K562 (cell line): ENCODE data around the gene RETREG1. TPM values are rescaled to one million over a fixed set of nuclear protein-coding genes. Genes with fewer than 3 reads are reported as not detected.

Experiments
- ATAC-seq: fragments of 200-7000 bp; cut with Tn5 transposase; 3 replicates; pipeline ENCODE4 v1.9.1; 2020; ENCODE audit warnings: moderate library complexity
- BruUV-seq: library from RNA; stranded (reverse); fragments of 400-500 nt; replicated peaks from 2 replicates; lab custom pipeline; 2021; lab: Mats Ljungman, UMichigan
- CTCF ChIA-PET: fragments of 300-600 bp; formaldehyde crosslinking; extraction: SDS; loops from one replicate; lab custom pipeline; 2021; ENCODE audit warnings: low intra/inter-chr PET ratio; lab: Yijun Ruan, JAX
- POLR2A ChIA-PET: fragments of 300-600, 350-650 bp; sonication (Branson Sonifier 250); formaldehyde crosslinking; extraction: SDS; loops from one replicate; lab custom pipeline; 2021; ENCODE audit warnings: antibody characterized with exemption, inconsistent platforms; lab: Yijun Ruan, JAX
- DNase-seq, 4 experiments: peaks; one replicate each; pipeline versions ENCODE4 v3.0.0 to v3.0.0-alpha.2; 2011 to 2018; ENCODE audit warnings: low spot score in 3 of 4, mixed read lengths in 3 of 4; ENCODE audit errors: extremely low read depth in 1 of 4
- FAIRE-seq: peaks from 2 replicates; lab custom pipeline; 2011; peaks lifted over from hg19 to GRCh38; lab: Jason Lieb, UNC
- H2AFZ ChIP-seq: 2 replicates; pipeline ENCODE4 v1.6.0; 2011; ENCODE audit warnings: low read depth, low read length, control low read depth, inconsistent platforms
- H3K27ac ChIP-seq: fragments of 200-600 bp; 3 replicates; pipeline ENCODE4 v1.8.0; 2011; ENCODE audit warnings: low read depth, mild to moderate bottlenecking, control low read depth, inconsistent platforms, low read length, moderate library complexity, mixed read lengths; ENCODE audit errors: extremely low read depth
- H3K27me3 ChIP-seq, 2 experiments: fragments of 300-600 bp in 1 of 2; 2 replicates in 1 of 2; 3 replicates in 1 of 2; pipeline versions ENCODE4 v1.6.0 to v1.8.0; 2011; ENCODE audit warnings: inconsistent platforms in 2 of 2, low read length in 2 of 2, mild to moderate bottlenecking in 1 of 2, mixed read lengths in 1 of 2, moderate library complexity in 1 of 2; ENCODE audit not compliant: control insufficient read depth in 2 of 2, insufficient read depth in 2 of 2
- H3K36me3 ChIP-seq: fragments of 300-600 bp; 3 replicates; pipeline ENCODE4 v1.8.0; 2011; ENCODE audit warnings: mild to moderate bottlenecking, low read length, inconsistent platforms; ENCODE audit not compliant: control insufficient read depth, insufficient read depth
- H3K4me1 ChIP-seq, 2 experiments: fragments of 200-600 bp in 1 of 2; replicated peaks in 1 of 2; 2 replicates in 1 of 2; 3 replicates in 1 of 2; pipeline versions ENCODE4 v1.5.1 to v1.8.0; 2011; ENCODE audit warnings: inconsistent platforms in 2 of 2, low read length in 2 of 2, mild to moderate bottlenecking in 1 of 2, mixed read lengths in 1 of 2, moderate library complexity in 1 of 2; ENCODE audit not compliant: control insufficient read depth in 2 of 2, insufficient read depth in 2 of 2
- H3K4me2 ChIP-seq: 2 replicates; pipeline ENCODE4 v1.6.1; 2011; ENCODE audit warnings: low read length, control low read depth, inconsistent platforms, mixed read lengths; ENCODE audit not compliant: insufficient read depth
- H3K4me3 ChIP-seq: fragments of 200-600 bp; sonication (generic), shearing (Covaris generic); 2 replicates; pipeline ENCODE4 v1.5.1; 2016; ENCODE audit warnings: control low read depth, inconsistent platforms
- H3K79me2 ChIP-seq: fragments of 200-600 bp; 3 replicates; pipeline ENCODE4 v1.8.0; 2011; ENCODE audit warnings: low read length, inconsistent platforms; ENCODE audit not compliant: control insufficient read depth, insufficient read depth
- H3K9ac ChIP-seq, 2 experiments: 2 replicates each; pipeline versions ENCODE4 v1.6.0 to v1.6.1; 2011; ENCODE audit warnings: low read depth in 2 of 2, low read length in 2 of 2, control low read depth in 1 of 2, inconsistent platforms in 1 of 2, mild to moderate bottlenecking in 1 of 2, mixed read lengths in 1 of 2; ENCODE audit not compliant: insufficient read depth in 1 of 2
- H3K9me1 ChIP-seq: one replicate; pipeline ENCODE4 v1.6.0; 2011; ENCODE audit warnings: inconsistent platforms, mild to moderate bottlenecking, low read length, moderate library complexity; ENCODE audit not compliant: control insufficient read depth, insufficient read depth
- H3K9me3 ChIP-seq: replicated peaks from 2 replicates; pipeline ENCODE4 v1.5.1; 2011; ENCODE audit warnings: low read depth, low read length, inconsistent platforms; ENCODE audit not compliant: control insufficient read depth, insufficient read depth
- H4K20me1 ChIP-seq: replicated peaks from 2 replicates; pipeline ENCODE4 v1.6.1; 2011; ENCODE audit warnings: low read length, inconsistent platforms, mixed read lengths; ENCODE audit not compliant: control insufficient read depth, insufficient read depth
- ARID3A ChIP-seq: IDR thresholded peaks from 2 replicates; pipeline ENCODE4 v1.6.1; 2012; ENCODE audit warnings: low read depth, low read length, improper control_type of control experiment, borderline replicate concordance
- LEF1 ChIP-seq: fragments of 450-650 bp; IDR thresholded peaks from 2 replicates; pipeline ENCODE4 v1.6.1; 2016; ENCODE audit warnings: mild to moderate bottlenecking
- MLX ChIP-seq, 2 experiments: fragments of 450-650 bp in 1 of 2; sonication (generic) in 1 of 2; formaldehyde crosslinking; conservative IDR thresholded peaks; 2 replicates each; pipeline versions ENCODE4 v1.4.0 to v1.8.1; 2020 to 2022; ENCODE audit warnings: mild to moderate bottlenecking in 1 of 2, missing genetic modification reagents in 1 of 2
- MYC ChIP-seq, 2 experiments: fragments of 250-450 bp in 1 of 2; sonication (Bioruptor Pico) in 1 of 2; IDR thresholded peaks; 2 replicates each; pipeline versions ENCODE4 v1.5.1 to v1.6.1; 2012 to 2021; ENCODE audit warnings: low read depth in 2 of 2, borderline replicate concordance in 1 of 2, improper control_type of control experiment in 1 of 2, low read length in 1 of 2, mild to moderate bottlenecking in 1 of 2, moderate library complexity in 1 of 2
- NCOR1 ChIP-seq: fragments of 450-650 bp; IDR thresholded peaks from 2 replicates; pipeline ENCODE4 v1.6.1; 2016; ENCODE audit warnings: mild to moderate bottlenecking, moderate library complexity
- PML ChIP-seq: IDR thresholded peaks from 2 replicates; pipeline ENCODE4 v1.6.1; 2012; ENCODE audit warnings: low read length, inconsistent platforms
- SMAD3 ChIP-seq: fragments of 450-650 bp; formaldehyde crosslinking; conservative IDR thresholded peaks from 2 replicates; pipeline ENCODE4 v1.4.0; 2020; ENCODE audit warnings: mild to moderate bottlenecking
- ZNF263 ChIP-seq: sonication (generic); formaldehyde crosslinking; IDR thresholded peaks from 2 replicates; pipeline ENCODE4 v1.8.0; 2022; ENCODE audit warnings: mild to moderate bottlenecking, missing genetic modification reagents, borderline replicate concordance
- WGBS: fragments of 100-300 bp; shearing (Covaris generic); methylation state at CpG from one replicate; pipeline ENCODE4 v1.1.6; 2016; ENCODE audit warnings: low coverage, mixed read lengths; ENCODE audit not compliant: insufficient coverage; ENCODE audit errors: missing lambda C conversion rate; 5-methylcytosine and 5-hydroxymethylcytosine counted together
- in situ Hi-C: fragments of 300-500 bp; cut with MboI; formaldehyde crosslinking; loops from 4 replicates; pipeline ENCODE4 v1.15.0; 2018; ENCODE audit warnings: inconsistent platforms, mixed read lengths
- intact Hi-C: fragments of 100-400 bp; cut with micrococcal nuclease; formaldehyde crosslinking; loops from 2 replicates; pipeline ENCODE4 v1.14.2; 2022
- polyA plus RNA-seq, 8 experiments: library from polyadenylated mRNA; depleted of rRNA in 4 of 8; stranded (reverse) in 5 of 8; unstranded in 3 of 8; fragments of >200 nt; fragmentation: Nextera tagmentation in 2 of 8; fragmentation: Illumina TruSeq in 1 of 8; extraction: Ambion mirVana in 2 of 8; extraction: Trizol in 1 of 8; gene quantifications; 2 replicates each; pipeline versions ENCODE4 v1.2.1 to v1.2.3, GENCODE V29; 2011 to 2014; ENCODE audit warnings: inconsistent platforms in 1 of 8, missing spikeins in 1 of 8
- total RNA-seq, 7 experiments: library from RNA; depleted of rRNA in 6 of 7; stranded (reverse); fragments of >200 nt in 6 of 7; fragmentation: Illumina TruSeq in 2 of 7; extraction: Trizol in 2 of 7; gene quantifications; 2 replicates each; pipeline versions ENCODE4 v1.2.1 to v1.2.3, GENCODE V29; 2011 to 2021; ENCODE audit warnings: low replicate concordance in 1 of 7
- TF ChIP-seq, protein P1 (sequence below): sonication (generic); formaldehyde crosslinking; IDR thresholded peaks from 2 replicates; pipeline ENCODE4 v1.8.1; 2022; ENCODE audit warnings: missing genetic modification reagents
- TF ChIP-seq, protein P2 (sequence below): fragments of 150-350 bp; conservative IDR thresholded peaks from 2 replicates; pipeline ENCODE4 v1.6.1; 2014; ENCODE audit warnings: low read length
- TF ChIP-seq, protein P3 (sequence below): fragments of 450-650 bp; IDR thresholded peaks from 2 replicates; pipeline ENCODE4 v1.7.1; 2018; ENCODE audit warnings: mild to moderate bottlenecking, low read depth; ENCODE audit not compliant: partially characterized antibody

Gene RETREG1
- total and polyA plus RNA-seq, 9 of the 15 experiments (the other 6 are each of a cell fraction or from before 2014, with no cell fraction given): 0.01 to 0.20 (median 0.08) TPM; not detected in 5

- intact Hi-C loops (no loop called here), in situ Hi-C loops (no loop called here)
- Histone ChIP-seq H2AFZ (no peak overlapping the region), H3K9ac (no peak overlapping the region), H3K4me3 (no peak overlapping the region), H3K27ac (no peak overlapping the region), H3K36me3 (no peaks in the 10 kb centered on the region), H3K9me1 (no peaks in the 10 kb centered on the region), H3K79me2 (no peaks in the 10 kb centered on the region), H3K27me3 (peaks cover 0 to 14% of the 10 kb centered on the region in 2 experiments; a peak in 3 of 5 replicates), H3K4me2 (no peak overlapping the region), H3K9me3 (no peaks in the 10 kb centered on the region), H4K20me1 (no peaks in the 10 kb centered on the region), H3K4me1 (no peaks in the 10 kb centered on the region)
- POLR2A ChIA-PET: no interaction called here
- BruUV-seq: no TSS peak
- WGBS: 0% methylated on average over 10 of the region's 10 CpGs
- DNase-seq (no peak), FAIRE-seq (no peak), ATAC-seq (no peak)
- CTCF ChIA-PET: no interaction called here
- TF ChIP-seq ARID3A: no peak
- TF ChIP-seq, protein P1, sequence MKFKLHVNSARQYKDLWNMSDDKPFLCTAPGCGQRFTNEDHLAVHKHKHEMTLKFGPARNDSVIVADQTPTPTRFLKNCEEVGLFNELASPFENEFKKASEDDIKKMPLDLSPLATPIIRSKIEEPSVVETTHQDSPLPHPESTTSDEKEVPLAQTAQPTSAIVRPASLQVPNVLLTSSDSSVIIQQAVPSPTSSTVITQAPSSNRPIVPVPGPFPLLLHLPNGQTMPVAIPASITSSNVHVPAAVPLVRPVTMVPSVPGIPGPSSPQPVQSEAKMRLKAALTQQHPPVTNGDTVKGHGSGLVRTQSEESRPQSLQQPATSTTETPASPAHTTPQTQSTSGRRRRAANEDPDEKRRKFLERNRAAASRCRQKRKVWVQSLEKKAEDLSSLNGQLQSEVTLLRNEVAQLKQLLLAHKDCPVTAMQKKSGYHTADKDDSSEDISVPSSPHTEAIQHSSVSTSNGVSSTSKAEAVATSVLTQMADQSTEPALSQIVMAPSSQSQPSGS: no peak
- no peak for TF ChIP-seq MYC (IDR thresholded peaks at IDR 0.05; ENCODE audit: low read depth, low read length)
- no peak for TF ChIP-seq MYC (CRISPR knock-in tag; IDR thresholded peaks at IDR 0.05; ENCODE audit: borderline replicate concordance, low read depth)
- TF ChIP-seq NCOR1: no peak
- TF ChIP-seq PML: no peak
- TF ChIP-seq, protein P2, sequence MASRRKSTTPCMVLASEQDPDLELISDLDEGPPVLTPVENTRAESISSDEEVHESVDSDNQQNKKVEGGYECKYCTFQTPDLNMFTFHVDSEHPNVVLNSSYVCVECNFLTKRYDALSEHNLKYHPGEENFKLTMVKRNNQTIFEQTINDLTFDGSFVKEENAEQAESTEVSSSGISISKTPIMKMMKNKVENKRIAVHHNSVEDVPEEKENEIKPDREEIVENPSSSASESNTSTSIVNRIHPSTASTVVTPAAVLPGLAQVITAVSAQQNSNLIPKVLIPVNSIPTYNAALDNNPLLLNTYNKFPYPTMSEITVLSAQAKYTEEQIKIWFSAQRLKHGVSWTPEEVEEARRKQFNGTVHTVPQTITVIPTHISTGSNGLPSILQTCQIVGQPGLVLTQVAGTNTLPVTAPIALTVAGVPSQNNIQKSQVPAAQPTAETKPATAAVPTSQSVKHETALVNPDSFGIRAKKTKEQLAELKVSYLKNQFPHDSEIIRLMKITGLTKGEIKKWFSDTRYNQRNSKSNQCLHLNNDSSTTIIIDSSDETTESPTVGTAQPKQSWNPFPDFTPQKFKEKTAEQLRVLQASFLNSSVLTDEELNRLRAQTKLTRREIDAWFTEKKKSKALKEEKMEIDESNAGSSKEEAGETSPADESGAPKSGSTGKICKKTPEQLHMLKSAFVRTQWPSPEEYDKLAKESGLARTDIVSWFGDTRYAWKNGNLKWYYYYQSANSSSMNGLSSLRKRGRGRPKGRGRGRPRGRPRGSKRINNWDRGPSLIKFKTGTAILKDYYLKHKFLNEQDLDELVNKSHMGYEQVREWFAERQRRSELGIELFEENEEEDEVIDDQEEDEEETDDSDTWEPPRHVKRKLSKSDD: no peak
- TF ChIP-seq SMAD3 (CRISPR knock-in tag): no peak
- TF ChIP-seq LEF1: no peak
- TF ChIP-seq MLX (CRISPR knock-in tag; conservative IDR thresholded peaks at IDR 0.05): no peak
- TF ChIP-seq, protein P3, sequence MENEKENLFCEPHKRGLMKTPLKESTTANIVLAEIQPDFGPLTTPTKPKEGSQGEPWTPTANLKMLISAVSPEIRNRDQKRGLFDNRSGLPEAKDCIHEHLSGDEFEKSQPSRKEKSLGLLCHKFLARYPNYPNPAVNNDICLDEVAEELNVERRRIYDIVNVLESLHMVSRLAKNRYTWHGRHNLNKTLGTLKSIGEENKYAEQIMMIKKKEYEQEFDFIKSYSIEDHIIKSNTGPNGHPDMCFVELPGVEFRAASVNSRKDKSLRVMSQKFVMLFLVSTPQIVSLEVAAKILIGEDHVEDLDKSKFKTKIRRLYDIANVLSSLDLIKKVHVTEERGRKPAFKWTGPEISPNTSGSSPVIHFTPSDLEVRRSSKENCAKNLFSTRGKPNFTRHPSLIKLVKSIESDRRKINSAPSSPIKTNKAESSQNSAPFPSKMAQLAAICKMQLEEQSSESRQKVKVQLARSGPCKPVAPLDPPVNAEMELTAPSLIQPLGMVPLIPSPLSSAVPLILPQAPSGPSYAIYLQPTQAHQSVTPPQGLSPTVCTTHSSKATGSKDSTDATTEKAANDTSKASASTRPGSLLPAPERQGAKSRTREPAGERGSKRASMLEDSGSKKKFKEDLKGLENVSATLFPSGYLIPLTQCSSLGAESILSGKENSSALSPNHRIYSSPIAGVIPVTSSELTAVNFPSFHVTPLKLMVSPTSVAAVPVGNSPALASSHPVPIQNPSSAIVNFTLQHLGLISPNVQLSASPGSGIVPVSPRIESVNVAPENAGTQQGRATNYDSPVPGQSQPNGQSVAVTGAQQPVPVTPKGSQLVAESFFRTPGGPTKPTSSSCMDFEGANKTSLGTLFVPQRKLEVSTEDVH: no peak
- no peak for TF ChIP-seq ZNF263 (CRISPR knock-in tag)
These were observed 18.7 kb downstream of the RETREG1 start for GRCh38 chr5:16597946-16598694.
